GM10266 (cell line): ENCODE data around the gene JAKMIP2.

Source experiments
- DNase-seq: peaks from one replicate; pipeline ENCODE4 v3.0.0; 2012; ENCODE audit errors: extremely low spot score
- CTCF ChIP-seq: IDR thresholded peaks from 2 replicates; pipeline ENCODE4 v1.5.1; 2012; ENCODE audit warnings: mild to moderate bottlenecking, low read depth; ENCODE audit not compliant: control insufficient read depth, insufficient read depth; ENCODE audit errors: missing control alignments

The JAKMIP2 gene

GRCh38 chr5:147784146-147784987, 1.8 kb upstream of the JAKMIP2 start:
- TF ChIP-seq CTCF: no peak

GRCh38 chr5:147780924-147781573, 1.5 kb downstream of the JAKMIP2 start:
- no peak for TF ChIP-seq CTCF
- no peak for DNase-seq

More at GRCh38 chr5:147784146-147784987, 1.8 kb upstream of the JAKMIP2 start:
- DNase-seq: no peak

GRCh38 chr5:147779694-147780093, 2.8 kb downstream of the JAKMIP2 start:
- TF ChIP-seq CTCF: no peak
- DNase-seq: no peak

GRCh38 chr5:147776989-147777388, 5.5 kb downstream of the JAKMIP2 start:
- TF ChIP-seq CTCF: no peak
- DNase-seq: no peak

GRCh38 chr5:147773587-147773986, 8.9 kb downstream of the JAKMIP2 start:
- no peak for TF ChIP-seq CTCF

GRCh38 chr5:147773139-147773538, 9.4 kb downstream of the JAKMIP2 start:
- DNase-seq: no peak
- TF ChIP-seq CTCF: no peak

More at GRCh38 chr5:147773587-147773986, 8.9 kb downstream of the JAKMIP2 start:
- DNase-seq: no peak

- TF ChIP-seq CTCF: no peak
- DNase-seq: no peak
Observed at GRCh38 chr5:147767048-147767447, 15.5 kb downstream of the JAKMIP2 start.
